ENCODE results near the gene TNPO3.
"Not testable (repeated sequence)": the region's sequence is repeated elsewhere in the genome, so short reads cannot be mapped to it uniquely, and the experiment has no call there.

TNPO3 gene

DNA sequence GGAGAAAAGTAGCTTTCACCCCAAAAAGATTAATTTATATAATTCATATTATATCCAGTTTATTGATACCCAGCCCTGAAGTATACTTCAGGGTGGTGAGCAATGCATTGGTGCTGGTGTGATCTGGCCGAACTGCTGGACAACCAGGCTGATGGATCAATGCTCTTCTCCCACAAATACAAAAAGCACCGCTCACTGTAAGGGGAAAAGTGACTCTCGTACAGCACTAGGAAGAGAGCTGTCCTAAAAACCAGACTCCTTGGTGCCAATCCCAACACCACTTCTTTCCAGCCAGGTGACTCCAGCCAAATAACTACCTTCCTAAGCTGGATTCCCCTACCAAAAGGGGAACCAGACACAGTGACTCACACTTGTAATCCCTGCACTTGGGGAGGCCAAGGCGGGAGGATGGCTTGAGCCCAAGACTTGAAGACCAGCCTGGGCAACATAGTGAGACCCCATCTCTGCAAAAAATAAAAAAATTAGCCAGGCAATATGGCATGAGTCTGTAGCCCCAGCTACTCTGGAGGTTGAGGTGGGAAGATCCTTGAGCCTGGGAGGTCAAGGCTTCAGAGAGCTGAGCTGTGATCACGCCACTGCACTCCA, 13.1 kb upstream of the TNPO3 start:
- DNase-seq = no peak

DNA sequence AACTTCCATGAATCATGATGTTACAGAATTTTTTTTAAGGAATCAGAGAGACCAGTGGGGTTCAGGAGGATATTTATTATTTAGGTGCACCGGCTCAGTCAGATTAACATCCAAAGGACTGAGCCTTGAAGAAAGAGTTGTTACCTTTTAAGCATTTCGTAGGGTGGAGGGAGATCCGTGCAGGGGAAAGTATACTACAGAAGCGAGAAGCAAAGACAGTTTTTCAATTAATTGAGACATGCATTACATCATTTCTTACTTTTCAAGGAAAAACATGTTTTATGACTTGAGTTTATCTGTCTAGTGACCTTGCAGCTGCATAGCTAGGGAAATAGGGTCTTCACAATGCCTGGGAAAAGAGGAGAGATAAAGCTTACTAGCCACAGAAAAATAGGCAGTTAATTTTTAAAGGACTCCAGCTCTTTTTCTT, 12.2 kb upstream of the TNPO3 start:
- DNase-seq = not testable (repeated sequence)

DNA sequence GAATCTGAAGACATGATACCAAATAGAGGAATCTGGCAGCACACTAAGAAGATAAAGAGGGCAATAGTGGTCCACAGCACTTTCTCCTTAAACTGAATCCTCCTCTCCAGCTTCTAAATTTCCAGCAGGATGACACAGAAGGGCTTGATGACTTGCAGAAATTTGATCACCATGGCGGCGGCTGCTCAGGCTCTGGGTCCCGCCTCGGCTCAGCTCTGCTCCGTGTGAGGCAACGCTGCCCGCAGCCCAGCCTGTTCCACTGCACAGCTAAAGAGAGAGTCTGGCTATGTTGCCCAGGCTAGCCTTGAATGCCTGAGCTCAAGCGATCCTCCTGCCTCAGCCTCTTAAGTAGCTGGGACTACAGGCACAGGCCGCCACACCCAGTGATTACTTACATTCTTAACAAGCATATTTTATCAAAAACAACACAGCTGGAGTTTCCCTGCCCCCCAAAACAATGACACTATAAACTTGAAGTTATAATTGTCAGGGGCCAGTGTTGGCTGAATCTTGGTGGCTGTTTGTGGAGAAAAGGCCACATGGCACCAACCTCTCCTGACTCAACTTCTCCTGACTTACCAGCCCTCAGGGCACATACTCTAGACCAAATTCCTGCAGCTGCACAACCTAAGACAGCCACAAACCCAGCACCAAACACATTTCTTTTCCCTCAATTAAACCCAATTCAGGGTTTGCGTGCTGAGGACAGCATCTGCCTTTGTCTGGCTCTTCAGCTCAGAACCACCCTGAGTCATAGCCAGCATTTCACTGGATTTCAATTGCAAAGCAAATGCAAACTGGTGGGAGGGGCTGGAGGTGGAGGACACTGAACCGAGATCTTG, 11.6 kb upstream of the TNPO3 start:
- DNase-seq = no peak

DNA sequence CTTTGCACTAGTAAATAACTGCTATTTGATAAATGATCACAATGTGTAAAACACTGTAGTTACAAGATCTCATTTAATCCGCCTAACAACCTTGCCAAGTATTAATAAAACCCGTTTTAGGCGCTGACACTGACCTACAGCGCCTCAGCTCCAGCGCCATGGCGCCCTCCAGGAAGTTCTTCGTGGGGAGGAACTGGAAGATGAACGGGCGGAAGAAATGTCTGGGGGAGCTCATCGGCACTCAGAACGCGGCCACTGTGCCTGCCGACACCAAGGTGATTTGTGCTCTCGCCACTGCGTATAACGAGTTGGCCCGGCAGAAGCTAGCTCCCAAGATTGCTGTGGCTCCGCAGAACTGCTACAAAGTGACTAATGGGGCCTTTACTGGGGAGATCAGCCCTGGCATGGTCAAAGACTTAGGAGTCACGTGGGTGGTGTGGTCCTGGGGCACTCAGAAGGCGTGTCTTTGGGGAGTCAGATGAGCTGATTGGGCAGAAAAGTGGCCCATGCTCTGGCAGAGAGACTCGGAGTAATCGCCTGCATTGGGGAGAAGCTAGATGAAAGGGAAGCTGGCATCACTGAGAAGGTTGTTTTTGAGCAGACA, 1.1 kb upstream of the TNPO3 start:
- no peak for DNase-seq

DNA sequence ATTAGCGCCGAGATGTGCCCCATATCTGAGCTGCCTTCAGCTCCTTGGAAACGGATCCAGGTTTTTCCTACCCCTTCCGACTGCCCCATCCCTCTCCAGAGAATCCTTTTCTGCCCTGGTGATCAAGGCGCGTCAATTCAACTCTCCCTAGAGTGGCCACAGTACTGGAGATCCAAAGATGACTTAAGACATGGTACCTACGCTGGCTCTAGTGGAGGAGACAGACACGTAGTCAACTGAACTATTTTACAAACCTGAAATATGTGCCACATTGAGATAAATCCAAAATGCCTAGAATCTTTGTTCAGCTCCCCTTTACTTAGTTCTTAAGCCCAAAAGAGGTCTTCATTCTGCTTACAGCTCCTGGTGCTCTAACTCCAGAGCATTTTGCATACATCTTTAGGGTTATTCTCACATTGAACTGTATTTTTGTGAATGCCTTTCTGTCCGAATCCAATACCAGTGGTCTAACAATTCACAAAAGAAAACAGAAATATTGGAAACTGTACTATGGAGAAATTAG, 444 bp upstream of the TNPO3 start:
- DNase-seq = no peak

DNA sequence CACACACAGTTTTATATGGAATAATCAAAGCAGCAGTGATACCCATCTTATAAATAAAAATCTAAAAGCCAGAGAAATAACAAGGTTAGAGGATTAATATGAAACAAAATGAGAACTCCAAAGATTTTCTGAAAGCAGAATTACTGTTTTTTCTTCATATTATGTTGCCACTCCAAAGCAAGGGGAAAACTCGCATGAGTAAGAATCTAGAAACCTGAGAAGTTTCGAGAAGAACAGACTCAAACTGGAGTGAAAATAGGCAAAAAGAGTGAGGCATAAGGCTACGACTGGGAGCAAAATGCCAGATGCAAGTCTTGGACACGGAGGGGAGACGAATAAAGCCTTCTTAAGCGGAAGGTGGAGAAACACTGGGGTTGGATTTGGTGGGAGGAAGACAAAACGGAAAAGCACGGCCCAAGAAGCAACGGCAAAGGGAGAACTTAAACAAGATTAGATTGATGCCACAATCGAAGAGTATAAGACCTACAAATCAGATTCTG, 923 bp downstream of the TNPO3 start:
- no peak for DNase-seq

DNA sequence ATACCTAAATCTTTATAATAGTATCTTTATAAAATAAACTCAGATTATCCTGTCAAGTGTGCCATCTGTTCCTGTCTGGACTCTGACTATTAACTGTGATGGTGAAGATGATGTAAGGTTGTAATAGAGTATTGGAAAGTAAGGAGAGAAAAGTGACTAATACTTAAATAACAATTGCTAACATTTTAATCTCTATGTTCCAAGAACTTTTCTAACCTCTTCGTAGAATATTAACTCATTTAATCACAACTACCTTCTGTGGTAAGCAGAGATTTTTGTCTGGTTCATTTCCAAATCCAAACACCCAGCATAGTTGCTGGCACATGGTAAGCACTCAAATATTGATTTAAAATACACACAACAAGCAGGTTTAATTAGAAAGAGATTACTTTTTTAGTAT, 2.5 kb downstream of the TNPO3 start:
- no peak for DNase-seq

DNA sequence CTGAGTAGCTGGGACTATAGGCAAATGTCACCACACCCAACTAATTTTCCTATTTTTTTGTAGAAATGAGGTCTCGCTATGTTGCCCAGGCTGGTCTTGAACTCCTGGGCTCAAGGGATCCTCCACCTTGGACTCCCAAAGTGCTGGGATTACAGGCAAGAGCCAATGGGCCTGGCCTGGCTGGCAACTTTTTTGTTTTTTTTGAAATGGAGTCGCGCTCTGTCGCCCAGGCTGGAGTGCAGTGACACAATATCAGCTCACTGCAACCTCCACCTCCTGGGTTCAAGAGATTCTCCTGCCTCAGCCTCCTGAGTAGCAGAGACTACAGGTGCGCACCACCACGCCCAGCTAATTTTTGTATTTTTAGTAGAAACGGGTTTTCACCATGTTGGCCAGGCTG, 3.5 kb downstream of the TNPO3 start:
- DNase-seq = not testable (repeated sequence)

DNA sequence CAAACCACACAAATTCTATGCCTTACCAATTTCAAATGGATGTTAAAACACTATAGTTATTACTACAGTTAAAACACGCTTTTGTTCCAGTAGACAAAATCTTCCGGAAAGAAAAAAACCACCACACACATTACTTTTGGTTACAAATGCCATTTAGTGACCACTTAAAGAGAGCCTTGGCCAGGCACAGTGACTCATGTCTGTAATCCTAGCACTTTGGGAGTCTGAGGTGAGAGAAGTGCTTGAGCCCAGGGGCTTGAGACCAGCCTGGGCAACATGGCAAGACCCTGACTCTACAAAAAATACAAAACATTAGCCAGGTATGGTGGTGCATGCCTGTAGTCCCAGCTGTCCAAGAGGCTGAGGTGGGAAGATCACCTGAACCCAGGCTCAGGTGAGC, 7.2 kb downstream of the TNPO3 start:
- DNase-seq = no peak

DNA sequence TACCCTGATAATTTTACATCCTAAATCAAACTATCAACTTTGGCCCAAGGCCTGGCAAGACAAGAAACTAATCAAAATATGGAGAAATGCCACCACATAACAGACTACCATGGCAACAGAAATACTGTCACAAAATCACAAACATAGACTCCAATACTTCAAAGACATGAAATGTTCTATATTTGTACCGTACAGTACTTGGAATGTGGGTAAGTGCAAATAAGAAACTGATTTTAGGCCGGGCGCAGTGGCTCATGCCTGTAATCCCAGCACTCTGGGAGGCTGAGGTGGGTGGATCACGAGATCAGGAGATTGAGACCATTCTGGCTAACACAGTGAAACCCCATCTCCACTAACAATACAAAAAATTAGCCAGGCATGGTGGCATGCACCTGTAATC, 9.2 kb downstream of the TNPO3 start:
- no peak for DNase-seq

DNA sequence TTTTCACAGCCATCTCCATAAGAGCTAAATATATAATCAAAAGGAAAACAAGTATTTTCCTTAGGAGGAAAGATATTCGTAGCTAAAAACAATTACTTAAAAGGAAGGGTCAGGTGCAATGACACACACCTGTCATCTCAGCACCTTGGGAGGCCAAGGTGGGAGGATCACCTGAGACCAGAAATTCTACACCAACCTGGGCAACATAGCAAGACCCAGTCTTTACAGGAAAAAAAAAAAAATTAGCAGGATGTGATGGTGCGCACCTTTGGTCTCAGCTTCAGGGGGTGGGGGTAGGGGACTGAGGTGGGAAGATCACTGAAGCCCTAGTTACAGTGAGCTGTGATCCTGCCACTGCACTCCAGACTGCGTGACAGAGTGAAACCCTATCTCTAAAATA, 11.9 kb downstream of the TNPO3 start:
- no peak for DNase-seq

DNA sequence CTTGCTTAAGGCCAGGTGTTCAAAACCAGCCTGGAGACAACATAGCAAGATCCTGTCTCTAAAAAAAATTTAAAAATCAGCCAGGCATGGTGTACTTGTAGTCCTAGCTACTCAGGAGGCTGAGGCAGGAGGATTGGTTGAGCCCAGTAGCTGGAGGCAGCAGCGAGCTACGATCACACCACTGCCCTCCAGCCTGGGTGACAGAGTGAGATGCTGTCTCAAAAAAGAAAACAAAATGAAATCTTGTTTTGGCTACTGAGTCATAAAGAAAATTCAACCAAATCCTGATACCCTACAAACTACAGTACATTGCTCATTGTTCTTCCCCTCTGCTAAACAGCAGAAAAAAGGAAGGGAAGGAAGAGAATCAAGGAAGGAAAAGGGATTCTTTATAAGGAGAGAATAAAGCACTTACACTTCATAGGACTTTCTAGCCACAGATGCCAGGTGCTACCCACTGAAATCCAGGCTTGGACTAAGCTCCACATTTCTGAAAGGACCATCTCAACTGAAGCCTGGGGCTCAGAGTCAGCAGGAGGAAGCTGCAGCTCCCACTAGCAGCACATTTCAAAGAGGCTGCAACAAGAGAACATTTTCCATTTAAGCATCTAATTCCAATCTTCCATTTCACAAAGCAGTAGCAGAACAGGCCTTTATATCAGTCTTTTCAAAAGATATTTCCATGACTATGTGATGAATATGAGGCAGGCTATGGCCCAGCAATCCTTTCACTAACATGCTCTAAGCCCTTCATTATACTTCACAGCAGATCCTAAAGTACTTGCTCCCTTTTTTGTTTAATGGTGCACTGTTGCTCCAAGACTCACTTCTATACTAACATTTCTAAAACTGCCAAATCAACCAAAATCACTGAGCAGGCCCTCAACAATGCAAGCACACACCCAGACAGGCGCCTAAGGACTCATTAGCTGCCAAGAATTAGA, 13.5 kb downstream of the TNPO3 start:
- DNase-seq = no peak

DNA sequence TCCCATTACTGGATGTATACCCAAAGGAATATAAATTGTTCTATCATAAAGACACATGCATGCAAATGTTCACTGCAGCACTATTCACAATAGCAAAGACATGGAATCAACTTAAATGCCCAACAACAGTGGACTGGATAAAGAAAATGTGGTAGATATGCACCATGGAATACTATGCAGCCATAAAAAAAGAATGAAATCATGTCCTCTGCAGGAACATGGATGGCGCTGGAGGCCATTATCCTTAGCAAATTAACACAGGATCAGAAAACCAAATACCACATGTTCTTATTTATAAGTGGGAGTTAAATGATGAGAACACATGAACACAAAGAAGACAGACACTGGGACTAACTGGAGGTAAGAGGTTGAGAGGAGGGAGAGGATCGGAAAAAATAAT, 16.4 kb downstream of the TNPO3 start:
- DNase-seq = not testable (repeated sequence)

DNA sequence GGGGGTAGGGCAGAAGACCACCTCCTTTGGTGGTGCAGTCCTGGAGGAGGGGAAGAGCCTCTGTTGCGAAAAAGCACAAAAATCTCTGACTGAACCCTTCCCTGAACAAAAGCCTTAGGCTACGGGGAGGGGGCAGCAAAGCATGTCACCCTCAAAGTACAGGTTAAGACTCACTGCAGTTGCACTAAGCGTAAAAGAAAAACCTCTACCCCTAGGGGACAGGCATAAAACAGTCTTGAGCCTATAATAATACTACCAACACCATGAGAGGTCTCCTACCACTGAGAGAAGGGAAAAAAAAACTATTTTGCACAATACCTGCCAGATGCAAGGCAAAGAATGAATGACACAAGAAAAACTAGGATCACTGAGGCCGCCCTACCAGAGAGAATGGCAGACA, 17.3 kb downstream of the TNPO3 start:
- DNase-seq = no peak

DNA sequence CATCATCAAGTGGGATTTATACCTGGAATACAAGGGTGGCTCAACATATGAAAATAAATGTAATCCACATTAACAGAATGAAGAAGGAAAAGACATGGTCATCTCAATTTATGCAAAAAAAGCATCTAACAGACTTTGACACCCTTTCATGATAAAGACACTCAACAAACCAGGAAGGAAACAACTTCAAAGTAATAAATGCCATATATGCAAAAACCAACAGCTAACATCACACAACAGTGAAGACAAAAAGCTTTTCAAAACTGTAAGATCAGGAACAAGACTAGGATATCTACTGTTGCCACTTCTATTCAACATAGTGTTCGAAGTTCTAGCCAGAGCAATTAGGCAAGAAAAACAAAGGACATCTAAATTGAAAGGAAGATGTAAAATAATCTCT, 22.9 kb downstream of the TNPO3 start:
- DNase-seq = no peak

DNA sequence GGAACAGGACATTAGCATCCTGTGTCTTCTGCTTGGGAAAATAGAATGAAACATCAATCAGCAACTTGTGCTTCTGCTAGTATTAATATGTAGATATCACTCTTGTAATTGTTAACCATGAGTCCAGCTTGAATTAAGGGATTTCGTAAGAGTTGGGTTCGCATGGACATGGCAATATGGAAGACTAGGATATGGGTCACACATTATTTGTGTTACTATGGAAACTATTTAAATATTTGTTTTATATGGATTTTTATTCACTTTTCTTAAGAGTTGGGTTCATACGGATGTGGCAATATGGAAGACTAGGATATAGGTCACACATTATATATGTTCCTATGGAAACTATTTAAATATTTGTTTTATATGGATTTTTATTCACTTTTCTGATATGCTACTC, 24.5 kb downstream of the TNPO3 start:
- no peak for DNase-seq

DNA sequence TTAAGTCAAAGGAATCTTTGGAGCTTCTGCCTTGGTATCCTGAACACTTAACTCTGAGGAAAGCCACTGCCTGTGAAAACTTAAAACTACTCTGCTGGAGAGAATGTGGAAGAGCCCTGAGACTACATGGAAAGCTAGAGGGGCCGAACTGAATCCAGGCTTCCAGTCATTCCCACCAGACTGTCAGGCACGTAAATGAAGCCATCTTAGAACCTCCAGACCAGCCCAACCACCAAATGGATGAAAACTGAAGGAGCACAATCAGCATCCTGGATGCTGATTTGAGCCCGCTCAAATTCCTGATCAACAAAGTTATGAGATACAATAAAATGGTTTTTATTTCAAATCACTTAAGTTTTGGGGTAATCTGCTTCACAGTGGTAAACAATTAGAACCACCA, 30.8 kb downstream of the TNPO3 start:
- DNase-seq = no peak

DNA sequence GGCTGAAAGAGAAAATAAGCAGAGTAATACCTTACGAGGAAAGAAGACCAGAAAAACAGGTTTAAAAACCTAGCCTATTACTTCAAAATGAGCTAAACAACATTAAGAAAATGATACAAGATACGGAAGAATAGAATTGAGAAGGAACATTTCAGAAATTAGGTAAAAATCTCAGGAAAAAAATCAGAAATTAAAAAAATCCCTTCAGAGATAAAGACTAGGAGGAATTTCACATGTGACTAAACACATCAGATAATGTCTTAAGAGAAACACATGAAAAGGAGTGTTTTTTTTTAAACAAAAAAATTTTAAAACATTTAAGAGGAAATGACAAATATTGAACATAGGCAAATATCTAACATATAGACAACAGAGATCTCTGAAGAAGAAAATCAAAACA, 33.3 kb downstream of the TNPO3 start:
- no peak for DNase-seq

DNA sequence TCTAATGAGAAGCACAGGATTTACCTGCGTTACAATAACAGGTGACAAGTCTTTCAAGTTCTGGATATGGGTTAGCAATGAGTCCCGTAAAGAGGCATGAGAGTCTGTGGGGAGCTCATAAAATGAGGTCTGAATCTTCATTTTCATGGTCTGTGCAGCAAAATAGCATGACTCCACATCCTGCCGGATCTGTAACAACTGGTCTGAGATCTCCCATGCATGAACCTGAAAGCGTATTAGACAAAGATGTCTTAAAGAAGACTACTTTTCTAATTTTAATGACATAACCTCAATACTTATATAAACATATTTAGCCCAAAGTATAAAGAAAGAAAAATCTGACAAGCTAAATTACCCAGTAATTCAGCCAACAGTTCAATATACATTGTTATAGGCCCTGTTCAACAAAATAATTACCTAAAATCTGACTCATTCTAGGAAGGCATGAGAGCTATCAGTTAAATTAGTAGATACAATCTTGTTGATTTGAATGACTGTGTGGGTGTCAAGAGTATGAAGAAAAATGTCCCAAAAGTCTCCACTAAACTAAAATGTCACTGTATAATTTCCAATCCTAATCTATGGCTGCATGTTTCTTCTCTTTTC, 36.9 kb downstream of the TNPO3 start:
- no peak for DNase-seq

DNA sequence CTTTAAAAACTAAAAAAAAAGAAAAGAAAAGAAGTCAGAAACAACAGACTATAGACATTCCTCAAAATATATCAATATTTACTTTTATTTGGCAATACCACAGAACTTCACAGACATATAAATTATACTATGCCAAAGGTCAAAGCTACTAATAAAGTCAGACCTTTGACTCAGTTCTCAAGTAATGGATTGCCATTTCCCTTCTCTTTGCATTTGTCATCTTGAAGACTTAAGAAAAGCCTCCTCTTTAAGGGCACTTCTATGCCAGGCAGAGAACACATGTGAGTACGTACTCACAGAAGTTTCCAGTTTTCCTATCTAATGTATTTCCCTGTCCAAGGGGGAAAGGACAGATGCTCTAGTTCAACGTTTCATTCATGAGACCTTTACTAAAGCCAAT, 37.6 kb downstream of the TNPO3 start:
- no peak for DNase-seq

DNA sequence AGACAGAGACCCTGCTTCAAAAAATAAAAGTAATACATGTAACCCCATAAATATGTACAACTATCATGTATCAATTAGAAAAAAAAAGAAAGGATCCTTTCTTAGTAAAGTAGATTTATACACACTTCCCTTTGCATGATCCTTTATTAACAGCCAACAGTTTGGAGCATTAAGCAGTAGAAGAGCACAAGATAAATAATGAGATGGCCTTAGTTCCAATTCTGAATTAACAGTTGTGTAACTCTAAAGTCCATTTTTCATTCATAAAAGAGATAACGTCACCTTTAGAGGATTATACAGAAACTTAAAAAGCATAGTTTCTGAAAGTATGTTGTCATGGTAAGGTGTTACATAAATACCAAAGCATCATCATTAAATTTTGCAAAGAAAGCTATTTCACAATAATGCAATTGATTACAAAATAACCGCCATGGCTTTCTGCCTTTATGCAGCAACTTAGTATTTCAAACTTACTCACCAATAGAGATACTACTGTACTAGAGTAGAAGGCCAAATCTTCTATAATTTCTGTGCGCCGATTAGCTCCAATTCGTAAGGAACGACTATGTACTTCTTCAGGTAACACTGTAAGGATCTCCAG, 40.3 kb downstream of the TNPO3 start:
- DNase-seq = no peak

Measured in activated gamma-delta T cell treated with Interleukin-2 at 50 U/mL for 16 hours (primary cell).